HepG2 (cell line): Measurements from ENCODE around the gene HNRNPC.

Source experiments
- BCL3 ChIP-seq: sonication (generic); formaldehyde crosslinking; IDR thresholded peaks from 2 replicates; pipeline ENCODE4 v1.5.1; 2020; ENCODE audit warnings: mild to moderate bottlenecking, missing genetic modification reagents, moderate library complexity
- CTCF ChIP-seq: sonication (generic); formaldehyde crosslinking; IDR thresholded peaks from 2 replicates; pipeline ENCODE4 v1.5.0; 2020; ENCODE audit warnings: mild to moderate bottlenecking, missing genetic modification reagents, moderate library complexity
- DNMT1 ChIP-seq: sonication (generic); formaldehyde crosslinking; IDR thresholded peaks from 2 replicates; pipeline ENCODE4 v1.5.1; 2020; ENCODE audit warnings: mild to moderate bottlenecking, missing genetic modification reagents
- ELF4 ChIP-seq: sonication (generic); formaldehyde crosslinking; IDR thresholded peaks from 2 replicates; pipeline ENCODE4 v1.5.0; 2020; ENCODE audit warnings: missing genetic modification reagents, mild to moderate bottlenecking, moderate library complexity, borderline replicate concordance
- MAFK ChIP-seq, 2 experiments: IDR thresholded peaks in 1 of 2; conservative IDR thresholded peaks in 1 of 2; 2 replicates each; pipeline ENCODE4 v1.6.1; 2011; ENCODE audit warnings: improper control_type of control experiment in 2 of 2, low read length in 2 of 2
- MLX ChIP-seq: IDR thresholded peaks from 2 replicates; pipeline ENCODE4 v1.6.1; 2016
- MTERF4 ChIP-seq: sonication (generic); formaldehyde crosslinking; IDR thresholded peaks from 2 replicates; pipeline ENCODE4 v1.8.0; 2023; ENCODE audit warnings: mild to moderate bottlenecking, missing genetic modification reagents
- MYC ChIP-seq: sonication (generic); formaldehyde crosslinking; IDR thresholded peaks from 2 replicates; pipeline ENCODE4 v1.9.0; 2021; ENCODE audit warnings: missing genetic modification reagents, borderline replicate concordance
- TAF1 ChIP-seq: sonication (generic); formaldehyde crosslinking; IDR thresholded peaks from 2 replicates; pipeline ENCODE4 v1.4.0; 2020; ENCODE audit warnings: missing genetic modification reagents
- ZBTB10 ChIP-seq: sonication (generic); formaldehyde crosslinking; IDR thresholded peaks from 2 replicates; pipeline ENCODE4 v1.4.0; 2020; ENCODE audit warnings: missing genetic modification reagents, borderline replicate concordance
- ZNF205 ChIP-seq: IDR thresholded peaks from 2 replicates; pipeline ENCODE4 v1.6.1; 2018; ENCODE audit warnings: missing biosample characterization, missing genetic modification reagents
- ZNF800 ChIP-seq: sonication (generic); formaldehyde crosslinking; IDR thresholded peaks from 2 replicates; pipeline ENCODE4 v1.4.0; 2020; ENCODE audit warnings: missing genetic modification reagents

GRCh38 chr14:21308479-21309237 lies 39.4 kb upstream of the HNRNPC start:
- no peak for TF ChIP-seq ZNF800 (CRISPR knock-in tag)
- TF ChIP-seq TAF1 (CRISPR knock-in tag): peak; percentile 65; the same call in 1 of the 2 replicates
- TF ChIP-seq ZBTB10 (CRISPR knock-in tag): no peak
- peak; percentile 42; the same call in 1 of the 2 replicates for TF ChIP-seq BCL3
- TF ChIP-seq CTCF (CRISPR knock-in tag): no peak
- no peak for TF ChIP-seq MLX
- TF ChIP-seq ZNF205 (CRISPR knock-in tag): no peak; the same call in 1 of the 2 replicates
- TF ChIP-seq ELF4 (CRISPR knock-in tag): no peak
- TF ChIP-seq MYC (CRISPR knock-in tag): peak; percentile 99
- no peak for TF ChIP-seq DNMT1 (CRISPR knock-in tag)
- TF ChIP-seq MAFK (conservative IDR thresholded peaks at IDR 0.05 in 1 of 2, IDR thresholded peaks at IDR 0.05 in 1 of 2; ENCODE audit: low read length in 2 of 2): no peak
- no peak for TF ChIP-seq MTERF4 (CRISPR knock-in tag)
